GM20431 (cell line): ENCODE measurements around the gene TMEM185B.
"Not testable (repeated sequence)": the region's sequence is repeated elsewhere in the genome, so short reads cannot be mapped to it uniquely, and the experiment has no call there.

Experiments used
- in situ Hi-C: fragments of 300-500 bp; cut with MseI, MboI; formaldehyde crosslinking; loops from one replicate; pipeline ENCODE4 v1.15.0; 2020; ENCODE audit warnings: low sequenced_read_pairs; ENCODE audit not compliant: unreplicated experiment

TMEM185B gene

GRCh38 chr2:120235158-120235557 lies 12.0 kb upstream of the TMEM185B start:
- in situ Hi-C loops = not testable (repeated sequence)

GRCh38 chr2:120233292-120233691 lies 10.1 kb upstream of the TMEM185B start:
- in situ Hi-C loops = no loop called here

- in situ Hi-C loops = no loop called here
These were observed 8.9 kb upstream of the TMEM185B start for GRCh38 chr2:120231974-120232635.

GRCh38 chr2:120231564-120231973 lies 8.4 kb upstream of the TMEM185B start:
- in situ Hi-C loops = no loop called here

GRCh38 chr2:120230515-120231471 lies 7.6 kb upstream of the TMEM185B start:
- in situ Hi-C loops = no loop called here

- in situ Hi-C loops = no loop called here
These were observed 6.1 kb upstream of the TMEM185B start for GRCh38 chr2:120229341-120229740.

- in situ Hi-C loops = no loop called here
These were observed 5.3 kb upstream of the TMEM185B start for GRCh38 chr2:120228503-120228902.

GRCh38 chr2:120227111-120227991 lies 4.2 kb upstream of the TMEM185B start:
- in situ Hi-C loops = no loop called here

GRCh38 chr2:120226316-120226715 lies 3.1 kb upstream of the TMEM185B start:
- in situ Hi-C loops = no loop called here

GRCh38 chr2:120225549-120226065 lies 2.4 kb upstream of the TMEM185B start:
- in situ Hi-C loops = no loop called here

- in situ Hi-C loops = loop anchor here (25.0 kb wide), 1 partner anchor 87 kb away; no protein-coding TSS in a partner anchor
These were observed 1.7 kb upstream of the TMEM185B start for GRCh38 chr2:120224735-120225548.

- in situ Hi-C loops = loop anchor here (25.0 kb wide), 1 partner anchor 88 kb away; no protein-coding TSS in a partner anchor
These were observed 1.1 kb upstream of the TMEM185B start for GRCh38 chr2:120224256-120224655.

- in situ Hi-C loops = loop anchor here (25.0 kb wide), 1 partner anchor 90 kb away; no protein-coding TSS in a partner anchor
These were observed 790 bp downstream of the TMEM185B start for GRCh38 chr2:120222186-120223033.

- in situ Hi-C loops = loop anchor here (25.0 kb wide), 1 partner anchor 91 kb away; no protein-coding TSS in a partner anchor
These were observed 1.6 kb downstream of the TMEM185B start for GRCh38 chr2:120221616-120222015.

- in situ Hi-C loops = loop anchor here (25.0 kb wide), 1 partner anchor 92 kb away; no protein-coding TSS in a partner anchor
These were observed 2.4 kb downstream of the TMEM185B start for GRCh38 chr2:120220756-120221155.

- in situ Hi-C loops = loop anchor here (25.0 kb wide), 1 partner anchor 93 kb away; no protein-coding TSS in a partner anchor
These were observed 3.4 kb downstream of the TMEM185B start for GRCh38 chr2:120219766-120220165.

- in situ Hi-C loops = loop anchor here (25.0 kb wide), 1 partner anchor 93 kb away; no protein-coding TSS in a partner anchor
These were observed 3.9 kb downstream of the TMEM185B start for GRCh38 chr2:120219291-120219690.

GRCh38 chr2:120218181-120218580 lies 5.0 kb downstream of the TMEM185B start:
- in situ Hi-C loops = loop anchor here (25.0 kb wide), 1 partner anchor 94 kb away; no protein-coding TSS in a partner anchor
